Muscle of leg (tissue), 11 donors: ENCODE data around the gene ASH1L. TPM values are rescaled to one million over a fixed set of nuclear protein-coding genes. Genes with fewer than 3 reads are reported as not detected.

Experiments used
- DNase-seq: peaks from one replicate; pipeline ENCODE4 v3.0.0; 2013
- H3K27ac ChIP-seq: one replicate; pipeline ENCODE4 v1.5.1; 2013; ENCODE audit warnings: mild to moderate bottlenecking, low read length, control low read depth
- H3K27me3 ChIP-seq: one replicate; pipeline ENCODE4 v1.6.1; 2013; ENCODE audit warnings: low read length; ENCODE audit not compliant: control insufficient read depth, insufficient read depth
- H3K36me3 ChIP-seq: one replicate; pipeline ENCODE4 v1.6.1; 2013; ENCODE audit warnings: low read length; ENCODE audit not compliant: control insufficient read depth, insufficient read depth
- H3K4me1 ChIP-seq: one replicate; pipeline ENCODE4 v1.6.1; 2013; ENCODE audit warnings: low read length; ENCODE audit not compliant: control insufficient read depth, insufficient read depth
- H3K4me3 ChIP-seq: one replicate; pipeline ENCODE4 v1.5.1; 2013; ENCODE audit warnings: low read length, control low read depth
- H3K9me3 ChIP-seq: replicated peaks from 2 replicates; pipeline ENCODE4 v1.6.1; 2013; ENCODE audit warnings: low read depth, low read length; ENCODE audit not compliant: control insufficient read depth
- WGBS: methylation state at CpG from one replicate; pipeline ENCODE4 v1.1.5; 2013; ENCODE audit warnings: missing lambda C conversion rate; ENCODE audit not compliant: insufficient coverage; 5-methylcytosine and 5-hydroxymethylcytosine counted together
- polyA plus RNA-seq, 8 donors: library from polyadenylated mRNA; unstranded; fragments of 120-200 nt; gene quantifications; one replicate each; pipeline versions ENCODE4 v1.2.1 to v1.2.3, GENCODE V29; 2013; ENCODE audit warnings: inconsistent platforms in 1 of 8, low replicate concordance in 1 of 8; ENCODE audit not compliant: insufficient read length in 8 of 8, insufficient read depth in 1 of 8
- total RNA-seq: library from RNA; stranded (reverse); fragments of 120-200 nt; gene quantifications from one replicate; pipeline ENCODE4 v1.2.4, GENCODE V29; 2013

ASH1L gene
- total and polyA plus RNA-seq, 9 donors, result 18.4 to 31.5 (median 25.1) TPM

DNA sequence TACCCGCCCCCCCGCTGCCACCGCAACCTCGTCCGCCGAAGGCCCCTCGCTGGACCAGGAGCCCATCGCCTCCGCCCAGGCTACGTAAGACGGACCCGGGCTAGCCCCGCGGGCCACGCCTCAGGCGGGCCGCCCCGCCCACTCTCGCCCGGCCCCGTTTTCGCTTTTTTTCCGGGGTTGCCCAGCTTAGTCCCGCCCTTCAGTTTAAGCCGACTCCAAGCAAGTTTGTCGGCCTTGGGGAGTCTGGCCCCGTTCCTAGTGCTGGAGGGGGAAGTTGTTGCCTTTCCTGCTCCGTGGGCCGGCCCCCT is 238.9 kb downstream of the ASH1L start:
- peak; percentile 98 for DNase-seq
- peak overlapping the region; percentile 98 for H3K27ac ChIP-seq
- WGBS, result under 1% methylated on average over 22 of the region's 29 CpGs
- no peaks in the 10 kb centered on the region for H3K27me3 ChIP-seq
- H3K36me3 ChIP-seq, result peaks cover 37% of the 10 kb centered on the region
- H3K4me1 ChIP-seq, result peaks cover 37% of the 10 kb centered on the region
- peak overlapping the region; percentile 94 for H3K4me3 ChIP-seq
- H3K9me3 ChIP-seq, result no peaks in the 10 kb centered on the region

DNA sequence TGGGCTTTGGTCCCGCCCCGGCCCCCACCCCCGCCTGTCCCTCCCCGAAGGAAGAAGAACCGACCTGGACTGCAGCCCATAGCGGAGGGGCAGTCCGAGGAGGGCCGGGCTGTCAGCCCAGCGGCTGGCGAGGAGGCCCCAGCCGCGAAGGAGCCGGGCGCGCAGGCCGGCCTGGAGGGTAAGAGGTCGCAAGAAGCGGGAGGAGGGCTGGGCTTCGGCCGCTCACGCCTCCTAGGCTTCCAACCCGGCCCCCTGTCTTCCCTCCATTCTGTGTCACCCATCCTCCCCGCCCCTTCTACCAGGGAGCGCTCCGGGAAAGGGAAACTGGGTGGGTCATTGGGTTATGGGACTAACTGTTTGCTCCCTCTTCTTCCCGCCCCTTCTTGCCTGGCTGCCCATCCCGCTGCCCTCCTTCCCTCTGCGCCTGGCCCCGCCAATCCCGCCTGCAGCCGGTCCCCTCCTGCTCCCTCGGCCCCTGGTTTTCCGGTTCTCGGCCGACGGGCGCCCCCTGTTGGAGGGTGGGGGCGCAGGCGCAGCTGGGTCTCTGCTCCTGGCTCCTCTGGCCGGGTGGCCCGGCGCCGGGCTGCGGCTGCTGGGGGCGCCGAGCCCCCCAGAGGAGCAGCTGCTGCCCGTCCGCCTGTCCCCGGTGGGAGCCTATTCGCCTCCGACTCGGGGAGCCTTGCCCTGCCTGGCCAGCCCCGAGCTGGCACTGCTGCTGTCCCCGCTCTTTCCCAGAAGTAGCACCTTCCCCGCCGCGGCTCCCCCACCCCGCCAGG is 239.5 kb downstream of the ASH1L start:
- 0% methylated on average over 38 of the region's 58 CpGs for whole genome bisulfite sequencing
- peaks cover 37% of the 10 kb centered on the region for H3K4me1 ChIP-seq
- H3K9me3 ChIP-seq, result no peaks in the 10 kb centered on the region
- H3K27me3 ChIP-seq, result no peaks in the 10 kb centered on the region
- peak; percentile 96 for DNase-seq
- peaks cover 38% of the 10 kb centered on the region for H3K36me3 ChIP-seq
- H3K4me3 ChIP-seq, result peak overlapping the region; percentile 94
- H3K27ac ChIP-seq, result peak overlapping the region; percentile 98

DNA sequence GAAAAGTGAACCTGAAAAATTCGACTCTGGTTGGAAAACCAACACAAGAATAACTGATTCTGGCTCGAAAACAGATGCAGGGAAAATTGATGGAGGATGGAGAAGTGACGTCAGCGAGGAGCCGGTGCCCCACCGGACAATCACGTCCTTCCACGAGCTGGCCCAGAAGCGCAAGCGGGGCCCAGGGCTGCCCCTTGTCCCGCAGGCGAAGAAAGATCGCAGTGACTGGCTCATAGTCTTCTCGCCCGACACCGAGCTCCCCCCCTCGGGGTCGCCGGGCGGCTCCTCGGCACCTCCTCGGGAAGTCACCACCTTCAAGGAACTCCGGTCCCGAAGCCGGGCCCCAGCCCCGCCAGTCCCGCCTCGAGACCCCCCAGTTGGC is 240.0 kb downstream of the ASH1L start:
- peaks cover 38% of the 10 kb centered on the region for H3K36me3 ChIP-seq
- H3K27ac ChIP-seq, result peak overlapping the region; percentile 98
- WGBS, result under 1% methylated on average over 24 of the region's 28 CpGs
- H3K4me1 ChIP-seq, result peaks cover 37% of the 10 kb centered on the region
- H3K27me3 ChIP-seq, result no peaks in the 10 kb centered on the region
- no peaks in the 10 kb centered on the region for H3K9me3 ChIP-seq
- H3K4me3 ChIP-seq, result peak overlapping the region; percentile 94
- DNase-seq, result peak; percentile 55

- Histone ChIP-seq H3K27me3 (no peaks in the 10 kb centered on the region), H3K4me1 (peaks cover 37% of the 10 kb centered on the region), H3K27ac (peak overlapping the region; percentile 98), H3K36me3 (peaks cover 38% of the 10 kb centered on the region), H3K9me3 (no peaks in the 10 kb centered on the region), H3K4me3 (peak overlapping the region; percentile 94)
- peak; percentile 60 for DNase-seq
- WGBS, result 34% methylated on average over 12 of the region's 27 CpGs
Observed at GRCh38 chr1:155321639-155322503, 240.7 kb downstream of the ASH1L start.

DNA sequence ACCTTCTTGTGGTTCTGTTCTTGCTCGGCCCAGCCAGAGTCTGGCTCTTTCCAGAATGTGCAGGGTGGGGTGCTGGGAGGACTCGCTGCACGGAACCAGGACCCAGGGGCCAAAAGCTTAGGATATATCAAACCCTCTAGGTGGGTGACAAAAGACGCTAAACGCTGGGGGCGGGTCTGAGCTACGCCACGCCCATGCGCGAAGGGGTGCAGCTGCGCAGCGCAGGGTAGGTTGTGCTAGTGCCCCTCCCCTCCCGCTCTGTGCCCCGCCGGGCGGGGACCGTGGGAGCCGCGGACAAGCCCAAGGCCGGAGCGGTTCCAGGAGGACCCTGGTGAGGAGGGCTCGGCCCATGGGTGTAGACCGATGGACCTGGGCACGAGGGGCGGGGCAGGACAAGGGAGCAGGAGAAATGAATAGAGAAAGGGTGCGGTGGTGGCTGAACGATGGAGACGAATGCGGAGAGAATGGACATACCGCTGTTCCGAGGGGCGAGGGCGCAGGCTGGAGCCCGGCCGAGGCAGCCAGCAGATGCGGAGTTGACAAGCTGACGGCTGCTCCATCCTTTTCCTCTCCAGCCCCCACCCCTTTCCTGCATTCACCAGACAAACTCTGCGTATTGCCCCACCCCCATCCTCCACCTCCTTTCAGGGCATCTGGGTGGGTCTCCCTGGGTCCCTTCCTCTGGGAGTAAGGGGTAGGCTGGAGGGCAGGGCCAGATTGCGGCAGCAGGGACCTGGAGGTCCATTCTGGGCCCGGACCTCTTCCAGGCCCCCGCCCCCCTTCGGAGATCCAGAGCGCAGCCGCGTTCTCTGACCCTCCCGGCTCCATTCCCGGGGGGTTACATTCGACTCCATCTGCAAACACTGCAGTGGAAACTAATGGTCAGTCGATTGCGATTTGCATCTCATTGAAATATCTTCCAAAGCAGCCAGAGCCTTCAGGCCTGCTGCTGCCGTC is 241.7 kb downstream of the ASH1L start, which contains the start of gene RUSC1:
Gene RUSC1, plus strand, starts transcription at position 234 of the 957 bp plus-strand sequence. CDS start 880 bp downstream, outside the sequence.
- WGBS, result 7% methylated on average over 33 of the region's 51 CpGs
- DNase-seq, result peak; percentile 97
- Histone ChIP-seq H3K4me3 (peak within 1 kb of the TSS; percentile 94), H3K36me3 (peaks cover 31% of the 10 kb centered on the region), H3K9me3 (no peaks in the 10 kb centered on the region), H3K27me3 (no peaks in the 10 kb centered on the region), H3K27ac (peak within 1 kb of the TSS; percentile 98), H3K4me1 (peaks cover 37% of the 10 kb centered on the region)

DNA sequence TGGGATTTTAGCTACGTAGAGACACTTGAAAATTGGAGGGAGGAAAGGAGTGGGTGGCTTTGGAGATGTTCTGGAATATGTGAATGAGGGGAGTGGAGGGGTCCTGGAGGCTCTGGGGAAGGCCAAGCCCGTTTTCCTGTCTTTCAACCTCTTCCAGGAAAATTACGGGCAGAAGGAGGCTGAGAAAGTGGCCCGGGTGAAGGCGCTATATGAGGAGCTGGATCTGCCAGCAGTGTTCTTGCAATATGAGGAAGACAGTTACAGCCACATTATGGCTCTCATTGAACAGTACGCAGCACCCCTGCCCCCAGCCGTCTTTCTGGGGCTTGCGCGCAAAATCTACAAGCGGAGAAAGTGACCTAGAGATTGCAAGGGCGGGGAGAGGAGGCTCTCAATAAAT is 242.4 kb downstream of the ASH1L start:
- Histone ChIP-seq H3K4me3 (peak overlapping the region; percentile 94), H3K27ac (peak overlapping the region; percentile 98), H3K9me3 (no peaks in the 10 kb centered on the region), H3K4me1 (peaks cover 32% of the 10 kb centered on the region), H3K27me3 (no peaks in the 10 kb centered on the region), H3K36me3 (peaks cover 25% of the 10 kb centered on the region)
- WGBS, result 17% methylated on average over 6 of the region's 11 CpGs
- DNase-seq, result no peak

DNA sequence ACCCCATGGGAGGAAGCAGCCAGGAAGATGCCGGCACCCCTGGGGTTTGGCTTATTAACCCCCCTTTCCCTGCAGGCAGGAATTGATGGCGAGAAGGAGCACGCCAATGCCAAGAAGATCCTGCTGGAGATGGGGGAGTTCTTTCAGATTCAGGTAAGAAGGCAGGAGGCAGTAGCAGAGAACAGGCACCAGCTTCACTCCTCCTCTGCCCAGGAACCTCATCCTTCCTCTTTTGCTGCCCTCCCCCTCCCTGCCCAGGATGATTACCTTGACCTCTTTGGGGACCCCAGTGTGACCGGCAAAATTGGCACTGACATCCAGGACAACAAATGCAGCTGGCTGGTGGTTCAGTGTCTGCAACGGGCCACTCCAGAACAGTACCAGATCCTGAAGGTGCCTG is 243.1 kb downstream of the ASH1L start:
- no peak for DNase-seq
- peaks cover 27% of the 10 kb centered on the region for H3K4me1 ChIP-seq
- no peak overlapping the region for H3K27ac ChIP-seq
- H3K4me3 ChIP-seq, result no peak overlapping the region
- peaks cover 31% of the 10 kb centered on the region for H3K36me3 ChIP-seq
- 69% methylated on average over 2 of the region's 5 CpGs for WGBS
- no peaks in the 10 kb centered on the region for H3K9me3 ChIP-seq
- H3K27me3 ChIP-seq, result no peaks in the 10 kb centered on the region

- Histone ChIP-seq H3K4me3 (no peak overlapping the region), H3K27ac (no peak overlapping the region), H3K36me3 (peaks cover 40% of the 10 kb centered on the region), H3K9me3 (no peaks in the 10 kb centered on the region), H3K27me3 (no peaks in the 10 kb centered on the region), H3K4me1 (peaks cover 31% of the 10 kb centered on the region)
- WGBS, result 94% methylated on average over 9 of the region's 9 CpGs
- DNase-seq, result no peak
Observed at GRCh38 chr1:155318082-155318481, 244.5 kb downstream of the ASH1L start.

- Histone ChIP-seq H3K27ac (no peak overlapping the region), H3K36me3 (peaks cover 49% of the 10 kb centered on the region)
- WGBS, result 100% methylated on average over 2 of the region's 3 CpGs
Observed at GRCh38 chr1:155316922-155317321, 245.7 kb downstream of the ASH1L start.

More at GRCh38 chr1:155316922-155317321, 245.7 kb downstream of the ASH1L start:
- Histone ChIP-seq H3K9me3 (no peaks in the 10 kb centered on the region), H3K4me1 (peaks cover 24% of the 10 kb centered on the region), H3K4me3 (no peak overlapping the region), H3K27me3 (no peaks in the 10 kb centered on the region)
- no peak for DNase-seq
